Raji (cell line): ENCODE measurements around the gene APMAP.

Experiments used
- POLR2A ChIP-seq: IDR thresholded peaks from 2 replicates; pipeline ENCODE4 v1.6.1; 2011; ENCODE audit warnings: low read depth, low read length, control low read depth; ENCODE audit not compliant: insufficient read depth

Gene APMAP

GRCh38 chr20:25016471-25016870, 23.9 kb upstream of the APMAP start:
- no peak for TF ChIP-seq POLR2A

- TF ChIP-seq POLR2A = no peak
Observed at GRCh38 chr20:25015986-25016385, 23.4 kb upstream of the APMAP start.

GRCh38 chr20:25014816-25015215, 22.3 kb upstream of the APMAP start:
- no peak for TF ChIP-seq POLR2A

GRCh38 chr20:25013478-25014380, 21.2 kb upstream of the APMAP start:
- TF ChIP-seq POLR2A = no peak

GRCh38 chr20:25012616-25013189, 20.2 kb upstream of the APMAP start:
- TF ChIP-seq POLR2A = no peak

- TF ChIP-seq POLR2A = no peak
Observed at GRCh38 chr20:25011831-25012241, 19.3 kb upstream of the APMAP start.

GRCh38 chr20:25011261-25011660, 18.7 kb upstream of the APMAP start:
- no peak for TF ChIP-seq POLR2A

- no peak for TF ChIP-seq POLR2A
Observed at GRCh38 chr20:25009218-25010145, 16.9 kb upstream of the APMAP start.

GRCh38 chr20:25008388-25009217, 16.1 kb upstream of the APMAP start:
- no peak for TF ChIP-seq POLR2A

- no peak for TF ChIP-seq POLR2A
Observed at GRCh38 chr20:25007491-25008305, 15.1 kb upstream of the APMAP start.

GRCh38 chr20:25006431-25007167, 14.0 kb upstream of the APMAP start:
- no peak for TF ChIP-seq POLR2A

- TF ChIP-seq POLR2A = no peak
Observed at GRCh38 chr20:25005661-25006060, 13.1 kb upstream of the APMAP start.

GRCh38 chr20:25005220-25005619, 12.7 kb upstream of the APMAP start:
- TF ChIP-seq POLR2A = no peak
